IPS-18c (cell line): ENCODE data around the gene ZBTB20.

ENCODE experiments used
- H3K4me3 ChIP-seq: 2 replicates; pipeline ENCODE4 v1.7.0; 2013; ENCODE audit warnings: low read depth, mild to moderate bottlenecking, low read length, moderate library complexity; ENCODE audit not compliant: insufficient read depth
- H3K9me3 ChIP-seq: one replicate; pipeline ENCODE4 v1.6.1; 2013; ENCODE audit warnings: mild to moderate bottlenecking, low read length, moderate library complexity; ENCODE audit not compliant: control insufficient read depth, insufficient read depth

ZBTB20 gene

GRCh38 chr3:114427285-114428043, 719.6 kb downstream of the ZBTB20 start:
- no peak overlapping the region for H3K4me3 ChIP-seq
- H3K9me3 ChIP-seq, result no peaks in the 10 kb centered on the region

- no peak overlapping the region for H3K4me3 ChIP-seq
- no peaks in the 10 kb centered on the region for H3K9me3 ChIP-seq
These were observed 722.8 kb downstream of the ZBTB20 start for GRCh38 chr3:114424337-114424736.

- no peak overlapping the region for H3K4me3 ChIP-seq
- H3K9me3 ChIP-seq, result no peaks in the 10 kb centered on the region
These were observed 725.9 kb downstream of the ZBTB20 start for GRCh38 chr3:114421204-114421603.

- Histone ChIP-seq H3K9me3 (no peaks in the 10 kb centered on the region), H3K4me3 (no peak overlapping the region)
These were observed 727.0 kb downstream of the ZBTB20 start for GRCh38 chr3:114420072-114420471.

- H3K9me3 ChIP-seq, result no peaks in the 10 kb centered on the region
- no peak overlapping the region for H3K4me3 ChIP-seq
These were observed 728.2 kb downstream of the ZBTB20 start for GRCh38 chr3:114418724-114419543.

GRCh38 chr3:114418107-114418506, 729.0 kb downstream of the ZBTB20 start:
- Histone ChIP-seq H3K9me3 (no peaks in the 10 kb centered on the region), H3K4me3 (no peak overlapping the region)

GRCh38 chr3:114417675-114418074, 729.4 kb downstream of the ZBTB20 start:
- Histone ChIP-seq H3K9me3 (no peaks in the 10 kb centered on the region), H3K4me3 (no peak overlapping the region)

- no peaks in the 10 kb centered on the region for H3K9me3 ChIP-seq
- H3K4me3 ChIP-seq, result no peak overlapping the region
These were observed 729.8 kb downstream of the ZBTB20 start for GRCh38 chr3:114417265-114417664.

- Histone ChIP-seq H3K4me3 (no peak overlapping the region), H3K9me3 (no peaks in the 10 kb centered on the region)
These were observed 735.0 kb downstream of the ZBTB20 start for GRCh38 chr3:114411811-114412803.

- Histone ChIP-seq H3K4me3 (no peak overlapping the region), H3K9me3 (no peaks in the 10 kb centered on the region)
These were observed 735.9 kb downstream of the ZBTB20 start for GRCh38 chr3:114411190-114411668.

- no peak overlapping the region for H3K4me3 ChIP-seq
- no peaks in the 10 kb centered on the region for H3K9me3 ChIP-seq
These were observed 738.1 kb downstream of the ZBTB20 start for GRCh38 chr3:114408736-114409670.

GRCh38 chr3:114406922-114407321, 740.2 kb downstream of the ZBTB20 start:
- no peaks in the 10 kb centered on the region for H3K9me3 ChIP-seq
- H3K4me3 ChIP-seq, result no peak overlapping the region

- H3K4me3 ChIP-seq, result no peak overlapping the region
- H3K9me3 ChIP-seq, result no peaks in the 10 kb centered on the region
These were observed 740.8 kb downstream of the ZBTB20 start for GRCh38 chr3:114406286-114406685.

GRCh38 chr3:114405202-114405990, 741.7 kb downstream of the ZBTB20 start:
- Histone ChIP-seq H3K4me3 (no peak overlapping the region), H3K9me3 (no peaks in the 10 kb centered on the region)

GRCh38 chr3:114404590-114404989, 742.5 kb downstream of the ZBTB20 start:
- Histone ChIP-seq H3K9me3 (no peaks in the 10 kb centered on the region), H3K4me3 (no peak overlapping the region)
